ENCODE results near the gene HNF1B.

Gene HNF1B

DNA sequence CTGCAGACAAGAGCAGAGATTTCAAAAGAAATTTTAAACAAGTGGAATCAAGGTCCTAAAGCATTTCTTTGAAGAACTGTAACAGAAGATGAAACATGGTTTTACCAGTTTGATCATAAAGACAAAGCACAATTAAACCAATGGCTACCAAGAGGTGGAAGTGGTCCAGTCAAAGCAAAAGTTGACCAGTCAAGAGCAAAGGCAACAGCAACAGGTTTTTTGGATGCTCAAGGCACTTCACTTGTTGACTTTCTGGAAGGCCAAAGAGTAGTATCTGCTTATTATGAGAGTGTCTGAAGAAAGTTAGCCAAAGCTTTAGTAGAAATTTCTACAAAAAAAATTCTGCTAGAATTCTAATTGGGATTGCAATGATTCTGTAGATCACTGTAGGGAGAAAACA is 106.9 kb downstream of the HNF1B start:
- DNase-seq (ENCODE audit: low read depth, low spot score): no peak
- H3K4me3 ChIP-seq (ENCODE audit: low read depth, low read length): no peak overlapping the region
- POLR2A ChIA-PET: interaction anchor here (0.6 kb wide), 1 partner anchor 1080 kb away, joined by 3 read pairs; no protein-coding TSS in a partner anchor
- TF ChIP-seq, protein P1, sequence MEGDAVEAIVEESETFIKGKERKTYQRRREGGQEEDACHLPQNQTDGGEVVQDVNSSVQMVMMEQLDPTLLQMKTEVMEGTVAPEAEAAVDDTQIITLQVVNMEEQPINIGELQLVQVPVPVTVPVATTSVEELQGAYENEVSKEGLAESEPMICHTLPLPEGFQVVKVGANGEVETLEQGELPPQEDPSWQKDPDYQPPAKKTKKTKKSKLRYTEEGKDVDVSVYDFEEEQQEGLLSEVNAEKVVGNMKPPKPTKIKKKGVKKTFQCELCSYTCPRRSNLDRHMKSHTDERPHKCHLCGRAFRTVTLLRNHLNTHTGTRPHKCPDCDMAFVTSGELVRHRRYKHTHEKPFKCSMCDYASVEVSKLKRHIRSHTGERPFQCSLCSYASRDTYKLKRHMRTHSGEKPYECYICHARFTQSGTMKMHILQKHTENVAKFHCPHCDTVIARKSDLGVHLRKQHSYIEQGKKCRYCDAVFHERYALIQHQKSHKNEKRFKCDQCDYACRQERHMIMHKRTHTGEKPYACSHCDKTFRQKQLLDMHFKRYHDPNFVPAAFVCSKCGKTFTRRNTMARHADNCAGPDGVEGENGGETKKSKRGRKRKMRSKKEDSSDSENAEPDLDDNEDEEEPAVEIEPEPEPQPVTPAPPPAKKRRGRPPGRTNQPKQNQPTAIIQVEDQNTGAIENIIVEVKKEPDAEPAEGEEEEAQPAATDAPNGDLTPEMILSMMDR (IDR thresholded peaks at IDR 0.05; ENCODE audit: insufficient read depth, low read length, missing control alignments): no peak
- CTCF ChIA-PET: interaction anchor here (2.2 to 3.0 kb wide), 2 partner anchors 11 to 179 kb away, joined by 12 to 20 read pairs; no protein-coding TSS in a partner anchor
